Epidermal melanocyte (primary cell): ENCODE measurements around the gene CELA3A.
"Not testable (repeated sequence)": the region's sequence is repeated elsewhere in the genome, so short reads cannot be mapped to it uniquely, and the experiment has no call there.

Experiments used
- DNase-seq: peaks from one replicate; pipeline ENCODE4 v3.0.0; 2011; ENCODE audit warnings: low spot score; ENCODE audit not compliant: insufficient read length

Gene CELA3A

DNA sequence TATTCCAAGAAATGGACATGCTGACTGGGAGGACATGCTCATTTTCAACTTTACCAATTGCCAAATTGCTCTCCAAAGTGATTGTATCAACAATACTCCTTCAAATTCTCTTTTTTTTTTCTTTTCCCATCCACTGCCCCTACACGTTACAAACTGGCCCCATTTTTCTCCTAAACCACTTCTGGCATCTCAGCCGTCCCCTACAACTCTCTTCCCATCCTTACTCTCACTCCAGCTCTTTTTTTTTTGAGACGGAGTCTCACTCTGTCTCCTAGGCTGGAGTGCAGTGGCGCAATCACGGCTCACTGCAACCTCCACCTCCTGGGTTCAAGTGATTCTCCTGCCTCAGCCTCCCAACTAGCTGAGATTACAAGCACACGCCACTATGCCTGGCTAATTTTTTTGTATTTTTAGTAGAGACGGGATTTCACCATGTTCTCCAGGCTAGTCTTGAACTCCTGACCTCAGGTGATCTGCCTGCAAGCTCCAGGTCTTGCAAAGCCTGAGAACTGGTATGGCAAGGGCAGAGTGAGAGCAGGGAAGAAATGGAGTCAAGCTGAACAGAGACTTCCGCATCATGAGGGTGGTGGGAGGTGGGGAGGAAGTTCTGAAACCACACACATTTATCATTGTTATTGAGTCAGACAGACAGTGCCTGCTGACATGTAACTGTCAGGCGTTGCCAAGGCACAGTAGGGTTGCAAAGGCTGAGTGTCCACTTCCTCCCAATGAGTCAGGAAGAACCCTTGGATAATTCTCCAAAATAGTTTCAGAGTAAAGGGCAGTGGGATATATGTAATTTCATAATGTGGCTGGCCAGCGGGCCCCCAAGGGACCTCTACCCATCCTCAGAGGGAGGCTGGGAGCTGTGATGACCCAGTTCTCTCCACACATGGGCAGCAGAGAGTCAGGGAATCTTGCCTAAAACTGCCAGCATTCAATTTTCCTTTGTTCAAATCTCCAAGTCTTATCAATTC, 17.4 kb downstream of the CELA3A start:
- DNase-seq: peak; percentile 23

DNA sequence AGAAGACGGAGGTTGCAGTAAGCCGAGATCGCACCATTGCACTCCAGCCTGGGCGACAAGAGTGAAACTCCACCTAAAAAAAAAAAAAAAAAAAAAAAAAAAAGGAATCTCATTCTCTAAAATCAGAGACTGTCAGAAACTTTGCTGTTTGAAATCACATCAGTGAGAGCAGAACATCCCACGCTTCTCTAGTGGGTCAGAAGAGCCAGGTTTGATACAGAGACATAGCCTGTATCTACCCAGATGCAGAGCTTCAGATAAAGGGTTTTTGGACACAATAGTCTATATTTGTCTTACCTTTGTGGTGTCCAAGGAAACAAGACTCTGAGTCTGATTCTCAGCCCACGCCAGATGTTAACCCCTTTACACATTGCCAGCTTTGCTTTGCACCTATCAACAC, 19.6 kb downstream of the CELA3A start:
- no peak for DNase-seq

DNA sequence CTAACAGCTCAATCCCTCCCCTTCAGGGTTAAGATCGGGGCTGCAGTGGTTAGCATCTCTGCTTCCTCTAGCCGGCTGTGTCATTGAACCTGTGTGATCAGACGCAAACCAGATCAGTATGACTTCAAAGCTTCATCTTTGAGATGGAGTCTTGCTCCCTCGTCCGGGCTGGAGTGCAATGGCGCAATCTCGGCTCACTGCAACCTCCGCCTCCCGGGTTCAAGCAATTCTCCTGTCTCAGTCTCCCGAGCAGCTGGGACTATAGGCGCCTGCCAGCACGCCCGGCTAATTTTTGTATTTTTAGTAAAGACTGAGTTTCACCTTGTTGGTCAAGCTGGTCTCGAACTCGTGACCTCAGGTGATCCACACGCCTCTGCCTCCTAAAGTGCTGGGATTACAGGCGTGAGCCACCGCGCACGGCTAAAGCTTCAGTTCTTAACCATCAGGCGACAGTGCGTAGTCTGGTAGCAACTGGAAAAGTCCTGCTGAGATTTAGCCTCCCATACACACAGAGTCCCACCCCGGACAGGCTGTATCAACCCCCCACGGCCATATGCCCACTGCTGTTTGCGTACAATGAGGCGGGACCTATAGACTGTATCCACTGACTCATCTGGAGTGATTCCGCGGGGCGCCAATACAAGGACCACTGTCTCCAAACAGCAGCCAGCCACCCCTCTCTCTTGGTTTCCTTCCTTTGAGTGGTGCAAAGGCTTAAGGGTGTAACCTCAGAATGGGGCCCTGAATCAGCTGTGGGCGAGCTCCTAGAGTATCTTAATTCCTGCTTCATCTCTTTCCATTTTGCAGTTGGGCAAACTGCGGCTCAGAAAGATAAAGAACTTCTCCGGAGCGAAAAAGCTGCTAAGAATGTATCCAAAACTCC, 23.3 kb downstream of the CELA3A start:
- DNase-seq: peak; percentile 59

DNA sequence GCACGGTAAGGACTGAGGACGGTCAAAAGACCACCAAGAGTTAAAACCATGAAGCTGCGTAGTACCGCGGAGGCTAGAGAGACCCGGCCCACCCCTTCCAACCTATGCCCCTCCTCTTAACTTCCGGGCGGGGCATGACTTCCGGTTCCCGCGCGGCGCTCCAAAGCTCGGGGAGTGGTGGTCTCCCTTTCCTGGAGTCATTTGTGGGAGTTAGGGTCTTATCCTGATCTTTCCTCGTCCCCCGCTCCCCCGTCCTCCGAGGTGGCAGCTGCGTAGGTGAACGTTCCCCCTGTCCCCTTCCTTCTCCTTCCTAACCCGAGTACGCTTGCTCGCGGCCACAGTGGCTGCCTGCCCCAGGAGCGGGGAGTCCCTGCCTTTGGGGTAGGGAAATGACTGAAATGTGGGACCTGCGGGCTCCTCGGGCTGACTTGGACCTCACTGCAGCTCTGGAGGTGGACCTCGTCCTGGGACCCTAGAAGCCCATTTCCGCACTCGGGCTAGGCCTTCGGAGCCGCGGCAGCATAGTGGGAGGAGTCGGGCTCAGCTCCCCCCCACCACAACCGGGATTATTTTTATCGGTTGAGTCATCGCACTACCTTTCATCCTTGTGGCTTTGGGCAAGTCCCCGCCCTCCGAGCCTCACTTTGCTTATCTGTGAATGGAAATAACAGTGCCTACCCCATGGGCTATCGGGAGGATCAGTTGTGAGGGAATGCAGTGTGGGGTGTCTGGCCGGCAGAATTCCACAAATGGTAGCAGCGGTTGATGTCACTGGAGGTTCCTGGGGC, 24.1 kb downstream of the CELA3A start:
- DNase-seq: peak; percentile 92

DNA sequence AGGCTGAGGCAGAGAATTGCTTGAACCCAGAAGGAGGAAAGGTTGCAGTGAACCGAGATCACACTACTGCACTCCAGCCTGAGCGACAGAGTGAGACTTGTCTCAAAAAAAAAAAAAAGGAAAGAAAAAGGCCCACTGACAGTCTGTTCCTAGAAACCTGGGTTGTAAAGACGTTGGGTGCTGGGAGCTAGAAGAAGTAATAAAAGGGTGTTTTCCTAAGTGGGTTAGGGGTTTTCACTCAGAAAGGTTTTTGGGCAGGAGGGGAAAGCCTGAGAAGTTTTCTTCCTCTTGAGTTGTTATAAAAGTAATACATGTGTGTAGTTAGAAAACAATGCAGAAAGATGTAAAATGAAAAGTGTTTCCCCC, 25.4 kb downstream of the CELA3A start:
- DNase-seq: no peak

DNA sequence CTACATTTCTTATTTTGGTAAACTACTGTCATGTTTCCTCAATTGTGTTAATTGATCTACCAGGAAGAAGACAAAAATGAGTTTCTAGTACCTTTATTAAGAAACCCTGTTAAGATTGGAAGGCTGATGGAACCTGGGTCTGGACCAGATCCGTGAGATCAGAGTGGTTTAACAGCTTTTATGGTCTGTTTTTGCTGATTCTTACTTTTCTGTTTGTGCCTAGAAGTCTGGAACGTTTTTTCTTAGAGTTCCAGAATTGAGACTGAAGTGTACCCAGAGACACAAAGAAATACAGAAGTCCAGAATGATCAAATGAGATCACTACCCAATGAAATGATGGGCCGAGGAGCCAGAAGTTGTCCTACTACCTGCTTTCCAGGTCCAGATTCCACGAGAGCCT, 28.6 kb downstream of the CELA3A start:
- DNase-seq: no peak

DNA sequence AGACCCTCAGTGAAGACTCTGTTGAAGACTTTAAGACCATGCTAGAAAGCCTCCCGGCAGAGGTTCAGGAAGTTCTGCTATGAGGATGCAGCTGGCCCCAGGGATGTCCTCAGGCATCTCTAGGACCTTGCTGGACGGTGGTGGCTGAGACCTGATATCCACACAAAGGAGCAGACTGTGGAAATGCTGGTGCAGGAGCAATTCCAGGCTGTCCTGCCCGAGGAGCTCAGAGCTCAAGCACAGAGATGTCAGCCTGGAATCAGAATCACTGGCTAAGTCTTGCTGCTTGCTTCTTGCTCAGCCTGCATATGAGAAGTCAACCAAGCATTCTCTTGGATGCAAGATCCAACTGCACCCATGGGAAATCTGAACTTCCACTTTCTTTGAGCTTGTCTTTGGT, 29.0 kb downstream of the CELA3A start:
- DNase-seq: no peak

DNA sequence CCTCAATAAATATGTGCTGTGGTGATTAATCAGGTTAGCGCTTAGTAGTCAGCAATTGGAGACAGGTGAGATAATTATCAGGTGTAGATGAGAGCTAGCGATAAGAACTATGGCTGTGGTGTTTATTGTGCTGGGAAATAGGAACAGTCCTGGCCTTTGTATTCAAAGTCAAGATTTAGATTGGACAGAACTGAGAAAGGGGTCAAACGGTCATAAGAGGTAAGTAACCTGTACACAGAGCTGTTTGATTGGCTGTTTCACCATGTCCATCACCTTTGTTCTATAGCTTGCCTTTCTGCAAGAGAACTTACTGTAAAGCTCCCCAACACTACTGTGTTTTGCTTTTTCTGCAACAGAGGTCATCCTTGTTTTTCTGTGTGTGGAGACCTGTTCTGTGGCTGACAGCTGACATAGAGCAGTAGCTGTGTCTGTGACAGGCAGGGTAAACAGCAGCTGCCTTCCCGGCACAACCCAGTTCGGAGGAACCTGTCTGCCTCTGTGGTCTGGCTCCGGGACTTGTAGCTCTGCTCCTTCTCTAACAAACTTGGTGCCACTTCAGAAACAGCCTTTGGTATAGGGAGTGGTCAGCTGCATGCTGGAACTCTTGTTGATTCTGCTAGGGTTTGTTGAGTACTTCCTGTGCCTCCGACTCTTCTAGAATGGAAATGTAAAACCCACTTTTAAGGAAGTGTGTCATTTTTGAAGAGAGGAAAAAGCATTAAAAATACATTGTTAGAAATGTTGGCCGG, 29.9 kb downstream of the CELA3A start:
- DNase-seq: no peak

DNA sequence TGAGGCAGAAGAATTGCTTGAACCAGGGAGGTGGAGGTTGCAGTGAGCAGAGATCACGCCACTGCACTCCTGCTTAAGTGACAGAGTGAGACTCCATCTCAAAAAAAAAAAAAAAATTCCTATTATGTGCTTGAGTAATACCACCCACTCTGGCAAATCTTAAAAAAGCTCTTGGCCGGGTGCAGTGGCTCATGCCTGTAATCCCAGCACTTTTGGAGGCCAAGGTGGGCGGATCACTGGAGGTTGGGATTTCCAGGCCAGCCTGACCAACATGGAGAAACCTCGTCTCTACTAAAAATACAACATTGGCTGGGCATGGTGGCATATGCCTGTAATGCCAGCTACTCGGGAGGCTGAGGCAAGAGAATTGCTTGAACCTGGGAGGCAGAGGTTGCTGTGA, 33.4 kb downstream of the CELA3A start:
- DNase-seq: not testable (repeated sequence)

DNA sequence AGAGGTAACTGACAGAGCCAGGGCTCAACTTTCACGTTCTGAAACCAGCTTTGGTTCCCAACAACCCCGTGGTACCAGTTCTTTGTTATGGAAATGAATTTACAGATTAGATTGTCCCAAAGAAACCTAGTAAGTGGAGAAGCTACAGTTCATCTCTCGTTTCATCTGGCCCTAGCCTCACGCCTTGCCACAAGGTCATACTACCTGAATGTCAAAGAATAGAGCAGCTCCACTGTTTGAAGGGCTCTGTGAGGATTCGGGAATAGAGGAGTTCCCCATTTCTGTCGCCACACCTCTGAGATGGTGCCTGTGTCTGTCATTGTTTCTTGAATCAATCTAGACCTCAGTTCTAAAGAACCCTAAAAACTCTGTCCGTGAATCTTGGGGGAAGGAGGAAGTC, 36.1 kb downstream of the CELA3A start:
- no peak for DNase-seq

DNA sequence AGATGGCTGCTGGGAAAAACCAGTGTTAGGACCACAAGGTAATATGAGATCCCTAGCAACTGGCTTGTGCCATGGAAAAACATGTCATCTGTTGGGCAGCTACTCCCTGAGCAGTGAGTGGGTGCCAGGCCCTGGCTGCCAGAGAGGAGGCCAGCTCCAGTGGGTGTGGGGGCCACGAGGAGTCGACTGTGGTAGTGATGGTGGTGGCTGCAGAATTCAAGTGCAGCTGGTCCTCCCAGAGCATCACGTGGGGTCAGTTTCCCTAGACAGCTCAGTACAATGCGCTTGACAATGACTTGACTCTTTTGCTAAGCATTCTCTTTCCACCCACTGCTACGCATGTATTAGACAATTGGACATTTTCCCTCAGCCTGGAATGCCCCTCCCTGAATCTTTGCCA, 36.6 kb downstream of the CELA3A start:
- no peak for DNase-seq

DNA sequence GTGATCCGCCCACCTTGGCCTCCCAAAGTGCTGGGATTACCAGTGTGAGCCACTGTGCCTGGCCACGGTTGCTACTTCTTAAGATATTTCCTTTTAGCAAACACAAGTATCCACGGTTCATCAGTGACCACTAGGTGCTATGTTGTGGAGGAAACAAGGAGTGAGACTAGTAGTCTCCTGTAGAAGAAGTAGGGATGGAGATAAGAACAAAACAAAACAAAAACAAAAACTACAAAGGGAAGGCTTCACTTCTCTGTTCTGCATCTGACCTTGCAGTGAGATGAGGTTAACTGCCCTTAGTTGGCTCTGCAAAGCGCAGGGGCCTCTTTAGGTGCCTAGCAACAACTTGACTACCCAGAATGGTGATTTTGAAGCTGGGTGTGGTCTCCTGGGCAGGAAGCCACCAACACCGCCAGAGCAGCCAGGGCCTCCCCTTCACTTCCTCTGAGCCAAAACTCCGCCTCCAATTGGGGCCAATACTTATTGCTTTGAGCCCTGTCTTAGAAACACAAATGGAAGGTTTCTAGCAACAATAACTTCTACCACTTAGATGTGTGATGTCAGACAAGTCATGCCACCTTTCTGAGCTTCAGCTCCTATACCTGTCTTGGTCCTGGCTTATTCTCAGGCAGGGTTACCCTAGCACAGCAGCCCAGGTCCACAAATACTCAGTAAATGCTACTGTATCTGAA, 38.3 kb downstream of the CELA3A start:
- no peak for DNase-seq

DNA sequence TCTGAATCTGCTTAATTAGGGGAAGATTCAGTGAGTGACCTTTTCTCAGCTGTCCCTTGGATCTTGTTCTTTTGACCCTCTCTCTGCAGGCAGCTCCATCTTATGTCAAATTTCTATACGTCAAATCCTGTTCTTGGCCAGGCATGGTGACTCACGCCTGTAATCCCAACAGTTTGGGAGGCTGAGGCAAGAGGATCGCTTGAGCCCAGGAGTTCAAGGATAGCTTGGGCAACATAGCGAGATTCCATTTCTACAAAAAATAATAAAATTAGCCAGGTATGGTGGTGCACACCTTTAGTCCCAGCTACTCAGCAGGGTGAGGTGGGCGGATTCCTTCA, 38.8 kb downstream of the CELA3A start:
- DNase-seq: no peak

DNA sequence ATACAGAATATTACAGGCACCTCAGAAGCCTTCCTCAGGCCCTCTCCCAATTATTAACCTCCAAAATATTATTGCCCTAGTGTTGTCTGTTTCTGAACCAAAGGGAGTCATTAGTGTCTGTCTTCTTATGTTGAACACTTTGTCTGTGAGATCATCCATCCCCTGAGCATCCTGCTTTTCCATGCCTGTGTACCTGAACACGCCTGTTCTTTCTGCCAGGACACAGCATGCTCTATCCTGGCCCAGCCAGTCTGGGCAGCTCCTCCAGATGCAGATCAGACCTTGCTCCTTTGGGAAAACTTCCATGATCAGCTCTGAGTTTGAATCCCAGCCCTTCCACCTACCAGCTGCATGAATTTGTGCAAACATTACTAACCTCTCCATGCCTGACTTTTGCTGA, 40.0 kb downstream of the CELA3A start:
- DNase-seq: no peak

DNA sequence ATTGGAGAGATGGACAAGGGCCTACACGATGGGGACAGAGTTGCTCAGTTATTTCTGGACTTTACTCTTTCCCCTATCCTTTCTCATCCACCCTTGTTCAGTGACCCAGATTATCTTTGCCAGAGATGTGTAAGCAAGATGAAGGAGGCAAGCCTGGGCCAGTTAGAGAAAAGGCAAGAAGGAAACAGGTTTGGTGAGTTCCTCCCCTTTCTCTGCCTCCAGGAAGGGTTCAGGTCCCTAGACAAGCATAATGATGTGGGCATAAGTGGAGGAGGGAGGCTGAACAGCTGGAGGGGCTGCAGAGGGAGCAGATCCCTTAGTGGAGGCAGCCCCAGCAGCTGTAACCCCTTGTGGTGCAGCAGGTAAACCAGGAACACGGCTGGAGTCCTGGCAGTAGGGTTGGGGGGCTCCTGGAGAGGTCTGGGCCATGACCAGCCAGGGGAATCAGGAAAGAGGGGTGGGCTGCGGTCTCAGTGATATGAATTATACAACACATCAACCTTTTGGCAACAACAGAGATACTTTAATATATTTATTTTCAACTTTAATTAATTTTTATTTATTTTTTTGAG, 41.8 kb downstream of the CELA3A start:
- DNase-seq: no peak

DNA sequence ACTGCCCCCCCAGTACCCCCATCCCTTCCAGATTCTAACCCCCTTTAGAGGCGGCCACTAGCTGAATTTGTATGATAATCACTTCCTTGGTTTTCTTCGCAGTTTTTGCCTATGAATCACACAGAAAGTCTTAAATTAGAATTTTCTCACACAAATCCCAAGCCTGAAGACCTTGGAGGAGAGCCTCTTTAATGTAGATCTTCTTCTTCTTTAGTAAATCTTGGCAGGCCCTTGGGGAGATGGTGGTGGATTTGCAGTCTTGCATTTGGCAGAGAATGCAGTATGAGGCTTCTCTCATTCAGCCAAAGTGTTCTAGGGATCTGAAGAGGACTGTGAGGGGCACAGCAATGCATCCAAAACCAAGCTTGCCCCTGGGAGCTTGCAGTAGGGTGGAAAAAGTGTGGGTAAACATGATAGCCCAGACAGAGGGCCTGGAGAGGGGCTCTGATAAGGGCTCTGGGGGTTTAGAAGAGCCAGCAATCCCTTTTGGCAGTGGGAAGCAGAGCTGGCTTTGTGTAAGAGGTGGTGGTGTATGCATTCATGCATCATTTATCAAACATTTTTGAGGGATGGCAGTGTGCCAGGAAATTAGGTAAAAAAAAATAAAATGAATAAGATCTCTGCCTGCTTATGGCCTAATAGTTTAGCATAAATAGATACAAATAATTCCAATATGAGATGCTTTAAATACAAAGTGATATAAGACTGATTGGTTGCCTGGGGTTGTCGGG, 43.4 kb downstream of the CELA3A start:
- DNase-seq: no peak

DNA sequence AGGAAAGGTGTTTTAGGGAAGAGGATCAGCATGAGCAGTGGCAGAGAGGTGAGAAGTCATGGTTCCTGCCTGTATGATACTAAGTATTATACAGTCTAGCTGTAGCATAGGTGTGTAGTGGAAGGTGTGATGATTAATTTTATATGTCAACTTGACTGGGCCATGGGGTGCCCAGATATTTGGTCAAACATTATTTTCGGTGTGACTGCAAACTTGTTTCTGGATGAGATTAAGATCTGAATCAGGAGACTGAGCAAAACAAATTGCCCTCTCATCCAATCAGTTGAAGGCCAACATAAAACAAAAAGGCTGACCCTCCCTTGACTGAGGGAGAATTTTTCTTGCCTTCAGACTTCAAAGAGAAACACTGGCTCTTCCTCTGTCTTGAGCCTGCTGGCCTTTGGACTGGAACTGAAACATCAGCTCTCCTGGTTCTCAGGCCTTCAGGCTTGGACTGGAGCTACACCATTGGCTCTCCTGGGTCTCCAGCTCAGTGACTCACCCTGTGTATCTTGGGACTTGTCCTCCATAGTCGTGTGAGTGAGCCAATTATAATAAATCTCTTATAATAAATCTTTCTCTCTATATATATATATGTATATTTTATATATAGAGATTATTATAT, 44.3 kb downstream of the CELA3A start:
- no peak for DNase-seq

DNA sequence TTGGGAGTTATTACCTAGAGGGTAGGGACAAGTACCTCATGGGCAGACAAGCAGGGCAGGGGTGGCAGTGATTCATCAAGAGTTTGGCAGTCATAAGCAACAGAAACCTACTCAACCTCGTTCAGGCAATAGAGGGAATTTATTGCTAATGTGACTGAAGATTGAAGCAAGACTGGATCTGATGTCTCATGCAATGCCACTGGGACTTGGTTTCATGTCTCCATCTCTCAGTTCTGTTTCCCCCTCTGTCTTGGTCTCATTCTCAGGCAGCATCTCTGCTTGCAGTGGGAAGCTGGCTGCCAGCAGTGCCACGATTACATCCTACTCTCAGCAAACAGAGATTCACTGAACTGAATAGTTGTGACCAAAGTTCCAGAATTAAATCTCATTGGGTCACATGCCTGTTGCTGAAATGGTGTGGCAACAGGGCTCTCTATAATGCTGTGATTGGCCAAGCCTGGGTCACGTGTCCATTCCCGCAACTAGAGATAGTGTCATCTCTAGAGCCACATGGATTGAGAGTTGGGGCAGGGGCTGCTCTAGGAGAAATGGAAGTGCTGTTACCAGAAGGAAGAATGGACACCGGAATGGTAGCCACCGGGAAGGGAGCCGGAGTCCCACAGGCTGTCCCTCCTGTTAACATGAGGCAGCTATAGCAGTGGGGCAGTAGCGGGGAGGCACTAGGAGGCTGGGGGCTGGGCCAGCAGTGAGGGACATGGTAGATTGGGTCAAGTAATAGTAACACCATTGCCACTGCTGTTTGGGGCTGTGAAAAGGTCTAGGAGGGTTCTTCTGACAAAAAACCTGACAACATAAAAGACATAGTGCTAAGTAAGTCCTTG, 47.1 kb downstream of the CELA3A start:
- DNase-seq: no peak
